Mucosa of descending colon (tissue), 3 donors: ENCODE data around the gene CHST5. TPM values are rescaled to one million over a fixed set of nuclear protein-coding genes. Genes with fewer than 3 reads are reported as not detected.
"Not testable (repeated sequence)": the region's sequence is repeated elsewhere in the genome, so short reads cannot be mapped to it uniquely, and the experiment has no call there.

Experiments used
- ATAC-seq: fragments of 200-7000 bp; cut with Tn5 transposase; one replicate; pipeline ENCODE4 v1.9.1; 2020; ENCODE audit warnings: mild to moderate bottlenecking, moderate library complexity
- DNase-seq, 3 donors: peaks; one replicate each; pipeline ENCODE4 v3.0.0-alpha.2; 2020
- H3K36me3 ChIP-seq: fragments of 200-600 bp; one replicate; pipeline ENCODE4 v1.8.0; 2021; ENCODE audit warnings: low read depth, mild to moderate bottlenecking
- H3K4me1 ChIP-seq: fragments of 200-600 bp; one replicate; pipeline ENCODE4 v1.8.0; 2021; ENCODE audit warnings: low read depth, mild to moderate bottlenecking
- H3K4me3 ChIP-seq: fragments of 200-600 bp; one replicate; pipeline ENCODE4 v1.8.0; 2021; ENCODE audit warnings: mild to moderate bottlenecking
- H3K9me3 ChIP-seq: fragments of 200-600 bp; one replicate; pipeline ENCODE4 v1.8.0; 2021; ENCODE audit warnings: mild to moderate bottlenecking
- intact Hi-C, 2 donors: fragments of 100-400 bp; cut with DNase I in 1 of 2; cut with micrococcal nuclease in 1 of 2; formaldehyde crosslinking; loops; one replicate each; pipeline versions ENCODE4 v1.11.0 to v1.11.1; 2022; cut with DNase I, micrococcal nuclease
- total RNA-seq, 3 donors: library from RNA; stranded (reverse); fragmentation: NEBNext Ultra II Directional in 2 of 3; extraction: Animal tissue kit (Norgen Biotek cat#: 25700) in 2 of 3; gene quantifications; one replicate each; pipeline versions ENCODE4 v1.2.1 to v1.2.4, GENCODE V29; 2021 to 2023
- TF ChIP-seq, protein P1 (sequence below): fragments of 200-600 bp; IDR thresholded peaks from one replicate; pipeline ENCODE4 v1.8.0; 2022; ENCODE audit warnings: antibody characterized with exemption, mild to moderate bottlenecking
- donor health status: DM: no; HTN: no; CAD: no; lungs with moderate emphysema.
- donor health status: DM: no; HTN: no; CAD: no.
- donor health status: DM: no; HTN: yes; CAD: no.

CHST5 gene
- total RNA-seq, 3 donors from 2014 or later: 27.4 to 111 (median 105) TPM

DNA sequence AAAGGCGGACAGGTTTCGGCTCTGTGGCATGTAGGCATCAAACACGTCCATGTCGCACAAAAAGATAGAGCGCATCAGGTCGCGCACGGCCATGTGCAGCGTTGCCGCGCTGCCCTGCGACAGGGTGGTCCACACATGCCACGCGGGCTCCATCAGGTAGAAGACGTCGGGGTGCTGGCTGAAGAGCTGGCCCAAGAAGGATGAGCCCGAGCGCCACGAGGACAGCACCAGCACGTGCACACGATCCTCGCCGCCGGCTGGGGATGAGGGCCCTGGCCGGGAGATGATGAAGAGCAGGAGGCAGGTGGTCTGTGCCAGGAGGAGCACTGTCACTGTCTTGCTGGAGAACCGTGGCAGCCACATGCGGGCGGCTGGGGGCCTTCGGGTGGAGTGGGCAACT is 5.9 kb downstream of the CHST5 start:
- DNase-seq: no peak
- Histone ChIP-seq H3K4me1 (peaks cover 4% of the 10 kb centered on the region), H3K36me3 (no peaks in the 10 kb centered on the region), H3K4me3 (no peak overlapping the region), H3K9me3 (no peaks in the 10 kb centered on the region)
- intact Hi-C loops: no loop called here
- no peak for ATAC-seq
- TF ChIP-seq, protein P1, sequence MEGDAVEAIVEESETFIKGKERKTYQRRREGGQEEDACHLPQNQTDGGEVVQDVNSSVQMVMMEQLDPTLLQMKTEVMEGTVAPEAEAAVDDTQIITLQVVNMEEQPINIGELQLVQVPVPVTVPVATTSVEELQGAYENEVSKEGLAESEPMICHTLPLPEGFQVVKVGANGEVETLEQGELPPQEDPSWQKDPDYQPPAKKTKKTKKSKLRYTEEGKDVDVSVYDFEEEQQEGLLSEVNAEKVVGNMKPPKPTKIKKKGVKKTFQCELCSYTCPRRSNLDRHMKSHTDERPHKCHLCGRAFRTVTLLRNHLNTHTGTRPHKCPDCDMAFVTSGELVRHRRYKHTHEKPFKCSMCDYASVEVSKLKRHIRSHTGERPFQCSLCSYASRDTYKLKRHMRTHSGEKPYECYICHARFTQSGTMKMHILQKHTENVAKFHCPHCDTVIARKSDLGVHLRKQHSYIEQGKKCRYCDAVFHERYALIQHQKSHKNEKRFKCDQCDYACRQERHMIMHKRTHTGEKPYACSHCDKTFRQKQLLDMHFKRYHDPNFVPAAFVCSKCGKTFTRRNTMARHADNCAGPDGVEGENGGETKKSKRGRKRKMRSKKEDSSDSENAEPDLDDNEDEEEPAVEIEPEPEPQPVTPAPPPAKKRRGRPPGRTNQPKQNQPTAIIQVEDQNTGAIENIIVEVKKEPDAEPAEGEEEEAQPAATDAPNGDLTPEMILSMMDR: no peak

GRCh38 chr16:75529056-75529905 is 6.6 kb downstream of the CHST5 start:
- TF ChIP-seq, protein P1: no peak
- H3K36me3 ChIP-seq: no peaks in the 10 kb centered on the region
- intact Hi-C loops: no loop called here
- DNase-seq: peak in 1 of 3 donors; percentile 31
- no peak for ATAC-seq
- no peak overlapping the region for H3K4me3 ChIP-seq
- peaks cover 4% of the 10 kb centered on the region for H3K4me1 ChIP-seq
- H3K9me3 ChIP-seq: no peaks in the 10 kb centered on the region

- Histone ChIP-seq H3K9me3 (no peaks in the 10 kb centered on the region), H3K4me3 (no peak overlapping the region), H3K36me3 (no peaks in the 10 kb centered on the region), H3K4me1 (peaks cover 4% of the 10 kb centered on the region)
- intact Hi-C loops: no loop called here
- DNase-seq (peak; percentile 60 to 69 (median 63)), ATAC-seq (peak; percentile 91)
- TF ChIP-seq, protein P1: no peak
These were observed 8.0 kb downstream of the CHST5 start for GRCh38 chr16:75527825-75528299.

DNA sequence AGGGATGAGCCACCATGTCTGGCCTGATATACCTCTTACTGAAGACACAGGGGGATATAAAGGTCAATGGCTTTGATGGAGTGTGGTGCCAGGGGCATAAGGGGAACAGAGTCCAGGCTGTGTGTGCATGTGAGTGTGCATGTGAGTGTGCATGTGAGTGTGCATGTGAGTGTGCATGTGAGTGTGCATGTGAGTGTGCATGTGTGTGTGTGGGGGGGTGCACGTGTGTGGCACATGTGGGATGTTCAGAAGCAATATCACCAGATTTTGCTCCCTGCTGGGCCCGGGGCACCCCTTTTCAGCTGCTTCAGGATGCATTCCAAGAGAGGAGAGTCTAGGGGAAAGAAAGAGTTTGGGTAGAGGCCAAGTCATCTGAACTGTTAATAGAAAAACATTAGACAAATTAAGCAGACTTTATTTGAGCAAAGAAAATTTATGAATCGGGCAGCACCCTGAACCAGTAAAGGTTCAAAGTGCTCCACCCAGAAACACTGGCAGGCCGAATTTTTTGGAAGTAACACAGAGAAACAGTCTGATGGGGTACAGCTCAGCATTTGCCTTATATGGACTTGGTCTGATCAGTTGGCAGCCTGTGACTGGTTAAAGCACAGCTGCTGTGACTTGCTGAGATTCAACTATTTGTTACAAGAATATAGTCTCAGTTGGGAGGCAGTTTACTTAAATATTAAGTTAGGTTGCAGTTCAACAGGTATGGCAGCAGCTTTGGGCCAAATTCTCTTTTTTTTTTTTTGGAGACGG is 9.7 kb downstream of the CHST5 start:
- no peaks in the 10 kb centered on the region for H3K9me3 ChIP-seq
- intact Hi-C loops: no loop called here
- ATAC-seq: no peak

GRCh38 chr16:75519175-75519574 is 16.7 kb downstream of the CHST5 start:
- intact Hi-C loops: loop anchor here in 1 of 2 donors (10.0 kb wide), 1 partner anchor 54 kb away; the partner anchor contains the start of gene TMEM170A
- H3K36me3 ChIP-seq: no peaks in the 10 kb centered on the region
- H3K4me3 ChIP-seq: no peak overlapping the region
- DNase-seq: no peak
- TF ChIP-seq, protein P1: no peak
- H3K4me1 ChIP-seq: no peaks in the 10 kb centered on the region
- H3K9me3 ChIP-seq: no peaks in the 10 kb centered on the region
- ATAC-seq: no peak

More for the DNA sequence above, 9.7 kb downstream of the CHST5 start:
- TF ChIP-seq, protein P1: no peak
- no peaks in the 10 kb centered on the region for H3K36me3 ChIP-seq
- DNase-seq: no peak
- H3K4me3 ChIP-seq: no peak overlapping the region
- H3K4me1 ChIP-seq: peaks cover 4% of the 10 kb centered on the region

DNA sequence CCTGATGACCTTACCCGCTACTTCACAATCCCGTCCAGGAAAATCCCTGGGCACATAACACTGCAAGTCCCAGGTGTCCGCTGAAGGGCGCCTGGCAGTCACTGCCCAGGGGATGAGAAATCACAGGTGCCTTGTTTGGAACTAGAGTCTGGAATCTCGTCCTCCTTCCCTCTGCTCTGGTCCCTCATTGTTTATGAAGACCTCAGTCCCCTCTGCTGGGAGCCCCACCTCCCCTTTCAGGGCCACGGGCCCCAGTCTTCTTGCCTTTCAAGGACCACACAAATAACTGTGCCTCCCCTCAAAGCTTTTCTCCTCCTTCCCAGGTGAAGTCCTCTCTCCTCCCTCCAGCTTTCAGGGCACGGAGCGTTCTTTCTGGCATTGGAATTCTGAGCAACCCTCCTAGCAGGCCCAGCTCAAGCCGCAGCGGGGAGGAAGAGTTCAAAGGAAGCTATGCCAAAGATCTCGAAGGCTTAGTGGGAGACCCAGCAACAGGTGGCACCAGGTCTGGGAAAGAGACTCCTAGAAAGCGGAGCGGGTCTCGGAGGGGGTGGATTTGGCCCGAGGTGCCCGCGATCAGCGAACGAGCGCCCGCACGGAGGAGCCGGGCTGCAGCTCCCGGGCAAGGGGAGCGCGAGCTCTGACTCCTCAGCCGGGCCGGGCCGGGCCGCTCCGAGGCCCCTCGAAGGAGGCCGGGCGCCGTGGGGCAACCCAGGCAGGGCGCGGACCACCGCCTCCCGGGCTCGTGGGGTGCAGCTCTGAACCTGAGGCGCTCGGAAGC is 19.5 kb downstream of the CHST5 start:
- peak; percentile 55 for ATAC-seq
- peak overlapping the region; percentile 69 for H3K4me3 ChIP-seq
- not testable (repeated sequence) for H3K36me3 ChIP-seq, H3K4me1 ChIP-seq, H3K9me3 ChIP-seq
- intact Hi-C loops: loop anchor here in 1 of 2 donors (10.0 kb wide), 1 partner anchor 52 kb away; the partner anchor contains the start of gene TMEM170A
- DNase-seq: peak in 1 of 3 donors; percentile 53
